CD4-positive, alpha-beta T cell treated with Interleukin-17A for 4 hours (primary cell): Measurements from ENCODE around the gene ICOS.
A peak's percentile ranks its signal among the peaks of the same experiment; 100 is the strongest.
"Not testable (repeated sequence)": the region's sequence is repeated elsewhere in the genome, so short reads cannot be mapped to it uniquely, and the experiment has no call there.

ENCODE experiments used
- DNase-seq: peaks from one replicate; pipeline ENCODE4 v3.0.0-alpha.2; 2020; ENCODE audit warnings: mixed read lengths

The ICOS gene

GRCh38 chr2:203918839-203919238 lies 17.7 kb upstream of the ICOS start:
- DNase-seq, result no peak

- DNase-seq, result no peak
These were observed 10.9 kb upstream of the ICOS start for GRCh38 chr2:203925512-203926158.

GRCh38 chr2:203928849-203929248 lies 7.7 kb upstream of the ICOS start:
- DNase-seq, result no peak

- not testable (repeated sequence) for DNase-seq
These were observed 5.3 kb upstream of the ICOS start for GRCh38 chr2:203931262-203931661.

- DNase-seq, result peak; percentile 60
These were observed 2.5 kb upstream of the ICOS start for GRCh38 chr2:203934041-203934492.

- DNase-seq, result no peak
These were observed 1.7 kb upstream of the ICOS start for GRCh38 chr2:203934711-203935438.

GRCh38 chr2:203935568-203935967 lies 995 bp upstream of the ICOS start:
- no peak for DNase-seq

GRCh38 chr2:203936949-203937348 lies 386 bp downstream of the ICOS start:
- no peak for DNase-seq

GRCh38 chr2:203937788-203938187 lies 1.2 kb downstream of the ICOS start:
- DNase-seq, result no peak

GRCh38 chr2:203940039-203940438 lies 3.5 kb downstream of the ICOS start:
- DNase-seq, result no peak

- DNase-seq, result peak; percentile 28
These were observed 7.2 kb downstream of the ICOS start for GRCh38 chr2:203943493-203944382.

GRCh38 chr2:203948733-203949132 lies 12.2 kb downstream of the ICOS start:
- DNase-seq, result no peak

GRCh38 chr2:203949228-203949627 lies 12.7 kb downstream of the ICOS start:
- peak; percentile 32 for DNase-seq

GRCh38 chr2:203951366-203951902 lies 14.9 kb downstream of the ICOS start:
- peak; percentile 58 for DNase-seq

- no peak for DNase-seq
These were observed 22.7 kb downstream of the ICOS start for GRCh38 chr2:203959265-203959664.

- no peak for DNase-seq
These were observed 23.1 kb downstream of the ICOS start for GRCh38 chr2:203959672-203960071.

- DNase-seq, result no peak
These were observed 24.2 kb downstream of the ICOS start for GRCh38 chr2:203960811-203961210.

- not testable (repeated sequence) for DNase-seq
These were observed 28.6 kb downstream of the ICOS start for GRCh38 chr2:203965190-203965589.

GRCh38 chr2:203971251-203971650 lies 34.7 kb downstream of the ICOS start:
- no peak for DNase-seq

- DNase-seq, result no peak
These were observed 35.5 kb downstream of the ICOS start for GRCh38 chr2:203972066-203972465.

GRCh38 chr2:203973000-203973399 lies 36.4 kb downstream of the ICOS start:
- no peak for DNase-seq

GRCh38 chr2:203973676-203974075 lies 37.1 kb downstream of the ICOS start:
- no peak for DNase-seq

GRCh38 chr2:203975912-203976311 lies 39.3 kb downstream of the ICOS start:
- no peak for DNase-seq
